NCI-H2107 treated with DMSO at 0.1 percent for 48 hours (cell line): ENCODE measurements around the gene APCDD1.
"Not testable (repeated sequence)": the region's sequence is repeated elsewhere in the genome, so short reads cannot be mapped to it uniquely, and the experiment has no call there.

Source experiments
- DNase-seq: peaks from one replicate; lab custom pipeline; 2025; ENCODE audit not compliant: unreplicated experiment; lab: John Stamatoyannopoulos, UW

APCDD1 gene

GRCh38 chr18:10461989-10462388 lies 7.6 kb downstream of the APCDD1 start:
- no peak for DNase-seq

- DNase-seq, result no peak
Measured at GRCh38 chr18:10462597-10462996, 8.2 kb downstream of the APCDD1 start.

GRCh38 chr18:10463096-10463495 lies 8.7 kb downstream of the APCDD1 start:
- no peak for DNase-seq

GRCh38 chr18:10463741-10464140 lies 9.3 kb downstream of the APCDD1 start:
- no peak for DNase-seq

- DNase-seq, result not testable (repeated sequence)
Measured at GRCh38 chr18:10464161-10464648, 9.8 kb downstream of the APCDD1 start.

- DNase-seq, result no peak
Measured at GRCh38 chr18:10465174-10465939, 10.9 kb downstream of the APCDD1 start.

- DNase-seq, result no peak
Measured at GRCh38 chr18:10470429-10470828, 16.0 kb downstream of the APCDD1 start.

GRCh38 chr18:10471574-10471973 lies 17.1 kb downstream of the APCDD1 start:
- DNase-seq, result no peak

GRCh38 chr18:10473132-10473531 lies 18.7 kb downstream of the APCDD1 start:
- DNase-seq, result no peak

GRCh38 chr18:10474309-10474708 lies 19.9 kb downstream of the APCDD1 start:
- DNase-seq, result no peak

- no peak for DNase-seq
Measured at GRCh38 chr18:10475276-10475653, 20.8 kb downstream of the APCDD1 start.

- no peak for DNase-seq
Measured at GRCh38 chr18:10475654-10476291, 21.3 kb downstream of the APCDD1 start.

- no peak for DNase-seq
Measured at GRCh38 chr18:10476338-10476791, 21.9 kb downstream of the APCDD1 start.

GRCh38 chr18:10477121-10477862 lies 22.9 kb downstream of the APCDD1 start:
- DNase-seq, result no peak

- DNase-seq, result no peak
Measured at GRCh38 chr18:10477863-10478260, 23.4 kb downstream of the APCDD1 start.

- DNase-seq, result no peak
Measured at GRCh38 chr18:10481831-10482230, 27.4 kb downstream of the APCDD1 start.

GRCh38 chr18:10482363-10482984 lies 28.0 kb downstream of the APCDD1 start:
- no peak for DNase-seq

- DNase-seq, result no peak
Measured at GRCh38 chr18:10482985-10483949, 28.8 kb downstream of the APCDD1 start.

- no peak for DNase-seq
Measured at GRCh38 chr18:10485475-10485874, 31.0 kb downstream of the APCDD1 start.

- no peak for DNase-seq
Measured at GRCh38 chr18:10486362-10486761, 31.9 kb downstream of the APCDD1 start.
